ENCODE results near the gene APOO.
A peak's percentile ranks its signal among the peaks of the same experiment; 100 is the strongest.

APOO gene

DNA sequence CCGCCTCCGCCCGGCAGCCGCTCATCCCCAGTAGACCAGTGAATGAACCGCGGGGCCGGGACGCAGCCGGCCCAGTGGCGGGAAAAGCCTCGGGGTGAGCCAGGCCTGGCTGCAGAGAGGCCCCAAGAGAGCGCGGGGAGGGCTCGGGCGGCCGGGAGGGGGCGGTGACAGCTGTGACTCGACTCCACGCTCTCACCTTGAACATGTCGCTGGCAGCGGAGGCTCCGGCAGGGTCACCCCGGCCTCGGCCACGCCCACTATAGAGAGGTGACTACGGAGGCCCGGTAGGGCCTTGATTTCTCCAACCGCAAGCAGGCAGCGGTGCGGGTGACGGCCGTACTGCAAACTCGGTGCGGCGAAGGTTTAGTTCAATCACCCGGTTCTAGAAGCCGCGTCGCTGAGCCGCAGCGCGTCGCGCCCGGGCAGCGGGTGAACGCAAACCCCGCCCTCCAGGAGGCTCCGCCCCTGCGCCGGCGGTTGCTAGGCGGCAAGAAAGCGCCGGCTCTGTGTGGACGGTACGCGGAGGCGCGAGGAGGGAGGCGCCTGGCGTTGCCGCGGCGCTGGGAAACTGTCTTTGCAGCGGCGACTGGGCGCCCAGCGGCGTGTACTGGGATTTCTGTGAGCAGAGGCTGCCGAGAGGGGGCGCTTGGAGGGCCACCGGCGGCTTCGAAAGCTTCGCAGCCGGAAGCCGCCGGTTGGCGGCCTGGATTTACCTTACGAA is at the start of gene APOO, which contains the start of gene CXorf58:
Gene APOO (minus strand): TSS at position 441 of the 721 bp plus-strand sequence. CDS start 236 bp downstream, at position 205.
Gene CXorf58 (plus strand): TSS at position 509 of the 721 bp plus-strand sequence. CDS start 2,297 bp downstream, outside the sequence.
- peak; percentile 76 to 79 for DNase-seq (ENCODE audit: low read depth in 2 of 2)

DNA sequence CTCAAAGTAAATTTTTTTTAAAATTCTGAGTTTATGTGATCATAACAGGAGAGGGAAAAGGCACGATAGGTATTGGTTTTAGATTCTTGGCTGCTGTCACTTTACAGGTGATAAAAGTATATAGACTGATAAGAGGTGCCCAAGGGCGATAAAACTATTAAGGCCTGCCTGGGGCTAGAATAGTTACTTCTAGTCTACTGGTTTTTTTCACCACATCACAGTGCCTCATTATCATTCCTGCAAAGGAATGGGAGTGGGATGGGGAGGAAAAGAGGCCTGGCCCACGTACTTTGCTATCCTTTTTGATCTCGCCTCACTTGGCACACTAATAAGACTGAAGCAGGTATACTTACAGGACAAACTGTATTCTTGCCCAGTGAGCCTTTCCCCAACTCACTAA is 46.7 kb upstream of the APOO start:
- no peak for DNase-seq (ENCODE audit: low read depth in 2 of 2)

DNA sequence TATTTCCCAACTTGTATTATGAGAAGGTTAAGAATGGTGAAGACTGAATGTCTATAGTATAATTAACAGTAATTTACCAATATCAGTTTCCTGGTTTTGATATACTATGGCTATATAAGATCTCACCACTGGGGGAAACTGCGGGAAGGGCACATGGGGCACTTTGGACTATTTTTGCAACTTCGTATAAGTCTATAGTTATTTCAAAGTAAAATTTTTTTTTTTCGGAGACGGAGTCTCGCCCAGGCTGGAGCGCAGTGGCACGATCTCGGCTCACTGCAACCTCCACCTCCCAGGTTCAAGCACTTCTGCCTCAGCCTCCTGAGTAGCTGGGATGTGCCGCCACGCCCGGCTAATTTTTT is 46.2 kb upstream of the APOO start:
- DNase-seq (ENCODE audit: low read depth in 2 of 2), result no peak

GRCh38 chrX:23952984-23953907 is 45.5 kb upstream of the APOO start:
- DNase-seq (ENCODE audit: low read depth in 2 of 2), result no peak

DNA sequence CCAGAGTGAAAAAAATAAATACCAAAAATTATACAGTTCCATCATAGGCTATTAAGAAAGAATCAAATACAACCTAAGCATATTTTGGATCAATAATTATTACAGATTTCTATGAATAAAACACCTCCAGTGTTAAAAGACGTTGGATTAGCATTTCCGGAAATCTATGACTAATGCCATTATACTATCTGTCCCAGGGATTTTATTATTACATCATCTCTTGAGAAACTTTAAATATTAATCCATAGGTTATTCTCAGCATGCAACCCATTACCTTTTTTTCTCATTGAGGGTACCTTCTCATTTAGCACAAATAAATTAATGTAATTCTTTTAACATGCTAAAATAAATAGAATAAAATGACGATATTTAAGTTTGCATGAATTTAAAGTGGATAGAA is 44.7 kb upstream of the APOO start:
- DNase-seq (ENCODE audit: low read depth in 2 of 2), result no peak

- no peak for DNase-seq (ENCODE audit: low read depth in 2 of 2)
Observed at GRCh38 chrX:23945206-23945605, 37.5 kb upstream of the APOO start.

- no peak for DNase-seq (ENCODE audit: low read depth in 2 of 2)
Observed at GRCh38 chrX:23944234-23944633, 36.5 kb upstream of the APOO start.

- DNase-seq (ENCODE audit: low read depth in 2 of 2), result no peak
Observed at GRCh38 chrX:23939203-23939602, 31.5 kb upstream of the APOO start.

DNA sequence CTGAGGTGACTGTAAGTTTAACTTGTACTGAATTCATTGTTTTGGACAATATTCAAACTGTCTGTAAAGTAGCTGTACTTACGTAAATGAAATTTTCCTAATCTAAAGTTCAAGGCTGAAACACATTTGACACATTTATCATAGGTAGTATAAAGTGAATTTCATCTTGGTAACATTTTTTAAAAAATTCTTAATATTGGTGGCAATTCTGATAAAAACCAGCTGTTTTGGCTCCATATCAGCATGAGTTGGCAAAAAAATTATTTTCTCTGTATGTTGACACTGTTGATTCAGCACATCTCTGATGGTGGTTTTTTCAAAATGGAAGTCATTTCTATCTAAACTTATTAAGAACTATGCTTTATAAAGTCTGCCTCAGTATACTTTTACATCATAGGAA is 31.0 kb upstream of the APOO start:
- DNase-seq (ENCODE audit: low read depth in 2 of 2), result no peak

GRCh38 chrX:23937100-23937499 is 29.4 kb upstream of the APOO start:
- no peak for DNase-seq (ENCODE audit: low read depth in 2 of 2)

DNA sequence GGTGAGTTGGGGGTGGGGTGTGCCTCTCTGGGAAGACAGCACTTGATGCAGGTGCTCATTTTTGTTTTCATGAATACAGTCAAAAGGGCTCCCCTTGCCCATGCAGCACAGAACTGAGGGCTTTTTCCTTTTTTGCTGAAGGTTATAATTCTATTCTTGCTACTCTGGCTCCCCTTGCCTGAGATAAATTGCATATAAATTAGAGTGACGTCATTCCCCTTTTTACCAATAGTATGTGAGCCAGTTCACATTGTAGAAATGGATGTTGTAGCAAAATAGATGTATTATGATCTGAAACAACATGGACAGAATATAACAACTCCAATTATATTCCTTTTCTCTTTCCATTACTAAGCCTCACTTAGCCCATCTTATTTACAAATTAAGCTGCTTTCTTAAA is 28.4 kb upstream of the APOO start:
- no peak for DNase-seq (ENCODE audit: low read depth in 2 of 2)

- no peak for DNase-seq (ENCODE audit: low read depth in 2 of 2)
Observed at GRCh38 chrX:23935106-23935505, 27.4 kb upstream of the APOO start.

DNA sequence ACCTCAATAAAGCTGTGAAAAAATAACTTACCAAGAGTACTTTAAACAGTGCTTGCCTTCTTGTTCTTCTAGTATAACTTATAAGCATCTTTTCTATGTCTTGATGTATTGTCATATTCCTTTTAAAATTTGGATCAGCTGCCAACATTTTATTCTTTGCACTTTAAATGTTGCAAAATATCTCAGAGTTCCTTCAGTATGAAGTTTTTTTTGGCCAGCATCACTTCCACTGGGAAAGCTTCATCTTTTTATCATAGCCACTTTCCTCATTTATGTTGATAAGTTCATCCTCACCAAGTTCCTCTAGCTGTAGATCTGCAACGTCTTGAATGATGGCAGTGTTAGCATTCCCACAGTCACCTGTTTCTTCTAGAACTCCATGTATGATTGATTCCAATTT is 24.3 kb upstream of the APOO start:
- DNase-seq (ENCODE audit: low read depth in 2 of 2), result no peak

DNA sequence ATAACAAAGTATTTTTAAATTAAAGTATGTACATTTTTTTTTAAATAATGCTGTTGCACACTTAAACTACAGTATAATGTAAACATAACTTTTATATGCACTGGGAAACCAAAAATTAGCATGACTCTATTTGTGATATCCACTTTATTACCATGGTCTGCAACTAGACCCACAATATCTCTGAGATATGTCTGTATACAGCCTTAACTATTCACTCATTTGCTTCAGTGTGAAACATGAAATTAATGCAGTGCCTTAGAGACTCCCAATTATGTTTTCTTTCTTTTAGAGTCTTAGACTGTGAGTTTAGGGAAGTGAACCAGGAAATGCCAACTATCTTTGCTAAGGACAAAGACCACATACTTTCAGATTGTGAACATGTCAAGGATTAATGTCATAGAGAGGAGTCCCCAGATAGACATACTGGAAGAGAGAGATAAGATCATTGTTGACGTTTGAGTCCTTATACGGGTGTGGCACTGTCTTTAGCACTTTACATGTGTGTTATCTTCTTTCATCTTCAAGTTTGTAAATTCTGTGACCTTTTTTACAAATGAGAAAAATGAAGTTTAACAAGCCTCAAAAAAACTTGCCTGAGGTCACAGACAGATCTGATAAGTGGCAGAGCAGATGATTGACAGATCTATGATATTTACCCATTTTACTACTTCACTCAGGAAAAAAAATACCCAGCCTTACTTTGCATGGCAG is 23.3 kb upstream of the APOO start:
- DNase-seq (ENCODE audit: low read depth in 2 of 2), result no peak

DNA sequence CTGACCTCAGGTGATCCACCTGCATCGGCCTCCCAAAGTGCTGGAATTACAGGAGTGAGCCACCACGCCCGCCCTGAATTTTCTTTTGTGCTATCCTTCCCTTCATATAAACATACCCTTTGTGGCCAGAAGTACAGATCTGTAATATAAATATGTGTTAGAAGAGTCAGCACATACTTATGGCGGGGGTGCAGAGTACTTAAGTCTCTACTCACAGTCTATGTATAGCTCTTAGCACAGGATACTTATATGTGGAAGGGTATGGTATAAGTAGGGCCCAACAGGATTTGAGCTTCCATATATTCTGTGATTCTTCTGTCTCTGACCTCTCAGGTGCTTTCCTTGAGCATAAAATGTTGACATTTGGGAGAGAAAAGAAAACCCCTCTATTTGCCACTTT is 18.3 kb upstream of the APOO start:
- DNase-seq (ENCODE audit: low read depth in 2 of 2), result no peak

- DNase-seq (ENCODE audit: low read depth in 2 of 2), result no peak
Observed at GRCh38 chrX:23919706-23920320, 12.1 kb upstream of the APOO start.

- DNase-seq (ENCODE audit: low read depth in 2 of 2), result no peak
Observed at GRCh38 chrX:23919148-23919547, 11.4 kb upstream of the APOO start.

- no peak for DNase-seq (ENCODE audit: low read depth in 2 of 2)
Observed at GRCh38 chrX:23911126-23911835, 3.5 kb upstream of the APOO start.

DNA sequence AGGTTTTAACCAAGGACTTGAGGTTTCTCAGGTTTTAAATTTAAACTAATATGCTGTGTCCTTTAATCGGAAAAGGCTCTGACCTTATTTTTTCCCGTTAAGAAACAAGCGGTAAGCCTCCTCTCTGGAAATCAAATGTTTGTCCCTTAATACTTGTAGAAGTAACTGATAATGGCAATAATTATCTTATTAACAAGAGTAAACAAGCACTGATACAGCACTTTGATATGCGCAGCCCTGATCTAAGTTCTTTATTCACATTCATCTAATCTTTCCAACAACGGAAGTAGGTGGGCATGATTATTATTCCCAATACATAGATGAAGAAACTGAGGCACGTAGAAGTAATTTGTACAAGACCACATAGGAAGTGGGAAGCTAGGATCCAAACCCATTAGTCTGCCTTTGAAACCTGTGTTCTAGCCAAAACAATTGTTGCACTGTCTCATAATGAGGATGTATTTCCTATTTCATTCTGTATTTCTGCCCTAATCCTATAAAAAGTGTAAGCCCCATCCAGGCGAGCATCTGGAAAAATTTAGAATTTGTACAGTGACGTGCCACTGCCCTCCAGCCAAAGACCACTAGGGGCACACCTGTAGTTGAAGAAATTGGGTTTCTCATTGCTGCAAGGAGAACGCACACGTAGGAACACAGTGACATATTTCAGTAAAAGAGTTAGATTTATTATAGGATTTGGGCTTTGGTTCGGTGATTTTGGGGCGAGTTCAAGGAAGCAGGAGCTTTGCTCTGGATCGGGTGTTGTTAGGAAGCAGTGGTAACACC is 674 bp upstream of the APOO start:
- no peak for DNase-seq (ENCODE audit: low read depth in 2 of 2)

GRCh38 chrX:23907111-23907497 is 634 bp downstream of the APOO start:
- DNase-seq (ENCODE audit: low read depth in 2 of 2), result no peak

Measured in activated CD4-positive, alpha-beta T cell treated with anti-CD3 and anti-CD28 coated beads for 24 hours (primary cell).